ENCODE measurements around the gene ZNF32. TPM values are rescaled to one million over a fixed set of nuclear protein-coding genes. Genes with fewer than 3 reads are reported as not detected.

ZNF32 gene
- total RNA-seq, 2 donors from 2014 or later: 56.1 to 56.5 TPM

GRCh38 chr10:43679509-43679908, 30.8 kb upstream of the ZNF32 start:
- no peaks in the 10 kb centered on the region for H3K27me3 ChIP-seq
- H3K4me1 ChIP-seq: peaks cover 0 to 17% of the 10 kb centered on the region in 2 donors
- H3K27ac ChIP-seq: no peak overlapping the region
- H3K36me3 ChIP-seq: no peaks in the 10 kb centered on the region
- H3K9me3 ChIP-seq: peaks cover 0 to 5% of the 10 kb centered on the region in 2 donors
- TF ChIP-seq, protein P1, sequence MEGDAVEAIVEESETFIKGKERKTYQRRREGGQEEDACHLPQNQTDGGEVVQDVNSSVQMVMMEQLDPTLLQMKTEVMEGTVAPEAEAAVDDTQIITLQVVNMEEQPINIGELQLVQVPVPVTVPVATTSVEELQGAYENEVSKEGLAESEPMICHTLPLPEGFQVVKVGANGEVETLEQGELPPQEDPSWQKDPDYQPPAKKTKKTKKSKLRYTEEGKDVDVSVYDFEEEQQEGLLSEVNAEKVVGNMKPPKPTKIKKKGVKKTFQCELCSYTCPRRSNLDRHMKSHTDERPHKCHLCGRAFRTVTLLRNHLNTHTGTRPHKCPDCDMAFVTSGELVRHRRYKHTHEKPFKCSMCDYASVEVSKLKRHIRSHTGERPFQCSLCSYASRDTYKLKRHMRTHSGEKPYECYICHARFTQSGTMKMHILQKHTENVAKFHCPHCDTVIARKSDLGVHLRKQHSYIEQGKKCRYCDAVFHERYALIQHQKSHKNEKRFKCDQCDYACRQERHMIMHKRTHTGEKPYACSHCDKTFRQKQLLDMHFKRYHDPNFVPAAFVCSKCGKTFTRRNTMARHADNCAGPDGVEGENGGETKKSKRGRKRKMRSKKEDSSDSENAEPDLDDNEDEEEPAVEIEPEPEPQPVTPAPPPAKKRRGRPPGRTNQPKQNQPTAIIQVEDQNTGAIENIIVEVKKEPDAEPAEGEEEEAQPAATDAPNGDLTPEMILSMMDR (IDR thresholded peaks at IDR 0.05): no peak
- no peak for DNase-seq (ENCODE audit: low spot score)
- H3K4me3 ChIP-seq: no peak overlapping the region

GRCh38 chr10:43678654-43679053, 30.0 kb upstream of the ZNF32 start:
- TF ChIP-seq, protein P1 (IDR thresholded peaks at IDR 0.05): no peak
- H3K27ac ChIP-seq: no peak overlapping the region
- peaks cover 0 to 5% of the 10 kb centered on the region in 2 donors for H3K9me3 ChIP-seq
- H3K36me3 ChIP-seq: no peaks in the 10 kb centered on the region
- H3K27me3 ChIP-seq: no peaks in the 10 kb centered on the region
- peaks cover 0 to 17% of the 10 kb centered on the region in 2 donors for H3K4me1 ChIP-seq
- no peak overlapping the region for H3K4me3 ChIP-seq
- DNase-seq (ENCODE audit: low spot score): no peak

DNA sequence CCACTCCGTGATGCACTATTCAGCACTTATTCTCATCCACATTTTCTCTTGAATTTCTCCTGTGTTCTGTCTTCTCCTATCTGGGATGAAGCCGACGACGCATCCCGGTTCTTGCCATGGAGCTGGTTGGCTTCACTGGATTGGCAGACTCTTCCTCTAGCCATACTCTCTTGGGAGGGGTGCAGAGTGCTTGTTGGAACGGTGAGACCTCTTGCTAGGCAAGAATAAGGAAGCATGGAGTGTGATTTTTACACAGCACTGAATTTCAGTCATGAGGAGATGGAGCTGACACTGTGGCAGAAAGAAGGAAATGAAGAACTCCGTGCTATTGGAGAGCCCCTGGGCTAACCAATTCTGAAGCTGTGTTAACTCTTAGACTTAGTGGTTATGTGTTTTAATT, 28.2 kb upstream of the ZNF32 start:
- peaks cover 0 to 20% of the 10 kb centered on the region in 2 donors for H3K4me1 ChIP-seq
- peaks cover 0 to 5% of the 10 kb centered on the region in 2 donors for H3K9me3 ChIP-seq
- no peak overlapping the region for H3K4me3 ChIP-seq
- no peaks in the 10 kb centered on the region for H3K27me3 ChIP-seq
- DNase-seq (ENCODE audit: low spot score): no peak
- TF ChIP-seq, protein P1 (IDR thresholded peaks at IDR 0.05): no peak
- no peaks in the 10 kb centered on the region for H3K36me3 ChIP-seq
- no peak overlapping the region for H3K27ac ChIP-seq

- Histone ChIP-seq H3K9me3 (peaks cover 0 to 5% of the 10 kb centered on the region in 2 donors), H3K4me3 (no peak overlapping the region), H3K4me1 (peaks cover 0 to 26% of the 10 kb centered on the region in 2 donors), H3K27ac (no peak overlapping the region), H3K36me3 (no peaks in the 10 kb centered on the region), H3K27me3 (no peaks in the 10 kb centered on the region)
- no peak for DNase-seq (ENCODE audit: low spot score)
- TF ChIP-seq, protein P1 (IDR thresholded peaks at IDR 0.05): no peak
Observed at GRCh38 chr10:43676331-43676730, 27.6 kb upstream of the ZNF32 start.

- DNase-seq (ENCODE audit: low spot score): no peak
- peaks cover 0 to 5% of the 10 kb centered on the region in 2 donors for H3K9me3 ChIP-seq
- no peaks in the 10 kb centered on the region for H3K27me3 ChIP-seq
- H3K4me3 ChIP-seq: no peak overlapping the region
- peaks cover 0 to 17% of the 10 kb centered on the region in 2 donors for H3K4me1 ChIP-seq
- TF ChIP-seq, protein P1 (IDR thresholded peaks at IDR 0.05): no peak
- no peak overlapping the region for H3K27ac ChIP-seq
- H3K36me3 ChIP-seq: no peaks in the 10 kb centered on the region
Observed at GRCh38 chr10:43674553-43675210, 26.0 kb upstream of the ZNF32 start.

DNA sequence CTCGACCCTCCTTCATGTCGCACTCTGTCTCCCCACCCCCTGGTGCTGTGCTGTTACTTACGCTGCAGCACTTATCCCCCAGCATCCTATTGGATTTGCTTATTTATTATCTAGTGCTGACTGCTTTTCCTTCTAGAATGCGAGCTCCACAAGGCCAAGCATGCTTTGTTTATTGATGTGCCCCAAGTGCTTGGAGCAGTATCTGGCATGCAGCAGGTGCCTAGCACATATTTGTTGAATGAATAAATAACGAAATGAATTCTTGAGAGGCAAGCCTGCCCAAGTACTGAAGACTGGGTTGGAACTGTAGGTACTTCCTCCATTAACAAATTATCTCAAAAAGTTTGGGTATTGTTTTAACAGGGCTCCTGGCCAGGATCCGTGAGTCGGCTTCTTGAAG, 24.8 kb upstream of the ZNF32 start:
- H3K4me3 ChIP-seq: no peak overlapping the region
- H3K4me1 ChIP-seq: peaks cover 0 to 9% of the 10 kb centered on the region in 2 donors
- H3K9me3 ChIP-seq: peaks cover 0 to 5% of the 10 kb centered on the region in 2 donors
- no peak for DNase-seq (ENCODE audit: low spot score)
- H3K27ac ChIP-seq: no peak overlapping the region
- H3K36me3 ChIP-seq: no peaks in the 10 kb centered on the region
- H3K27me3 ChIP-seq: no peaks in the 10 kb centered on the region
- TF ChIP-seq, protein P1 (IDR thresholded peaks at IDR 0.05): no peak

Data from right atrium auricular region (tissue), 2 donors.